Dendritic cell treated with granulocyte-macrophage colony-stimulating factor and Interleukin-4, amounts not matched to agents 40 ng/mL and 50 ng/mL, for 4 days (primary cell): ENCODE measurements around the gene EPHB2.

Source experiments
- H3K27ac Mint-ChIP-seq: one replicate; pipeline ENCODE4 v1.8.0; 2022; ENCODE audit warnings: mild to moderate bottlenecking, mixed read lengths
- H3K27me3 Mint-ChIP-seq: one replicate; pipeline ENCODE4 v1.8.0; 2022; ENCODE audit warnings: mild to moderate bottlenecking, mixed read lengths
- H3K36me3 Mint-ChIP-seq: one replicate; pipeline ENCODE4 v1.8.0; 2022; ENCODE audit warnings: low read depth, mixed read lengths
- H3K4me1 Mint-ChIP-seq: one replicate; pipeline ENCODE4 v1.8.0; 2022; ENCODE audit warnings: low read depth, mixed read lengths
- H3K4me3 Mint-ChIP-seq: one replicate; pipeline ENCODE4 v1.8.0; 2022; ENCODE audit warnings: mild to moderate bottlenecking, moderate library complexity, mixed read lengths
- H3K9me3 Mint-ChIP-seq: one replicate; pipeline ENCODE4 v1.8.0; 2022; ENCODE audit warnings: mixed read lengths
- intact Hi-C: fragments of 100-400 bp; cut with micrococcal nuclease; formaldehyde crosslinking; loops from one replicate; pipeline ENCODE4 v1.15.0; 2022

The EPHB2 gene

DNA sequence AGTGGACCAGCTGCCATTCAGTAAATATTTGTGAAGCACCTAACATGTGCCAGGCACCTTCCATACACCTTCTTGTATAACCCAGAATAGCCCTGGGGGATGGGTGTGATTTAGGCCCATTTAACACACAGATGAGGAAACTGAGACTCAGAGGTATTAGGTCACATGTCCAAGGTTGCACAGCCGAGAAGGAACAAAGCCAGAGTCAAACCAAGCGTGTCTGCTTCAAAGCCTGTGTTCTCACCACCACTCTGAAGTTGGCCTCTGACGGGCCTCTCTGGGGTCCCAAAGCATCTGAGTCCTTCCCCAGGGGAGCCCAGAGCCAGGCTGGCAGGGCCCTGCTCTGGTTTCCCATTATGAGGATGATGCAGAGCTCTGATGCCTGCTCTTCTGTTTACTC is 196.9 kb downstream of the EPHB2 start:
- H3K4me3 Mint-ChIP-seq, result no peak overlapping the region
- H3K36me3 Mint-ChIP-seq, result no peaks in the 10 kb centered on the region
- intact Hi-C loops, result no loop called here
- peaks cover 6% of the 10 kb centered on the region for H3K27me3 Mint-ChIP-seq
- H3K9me3 Mint-ChIP-seq, result no peaks in the 10 kb centered on the region
- H3K27ac Mint-ChIP-seq, result no peak overlapping the region
- no peaks in the 10 kb centered on the region for H3K4me1 Mint-ChIP-seq

DNA sequence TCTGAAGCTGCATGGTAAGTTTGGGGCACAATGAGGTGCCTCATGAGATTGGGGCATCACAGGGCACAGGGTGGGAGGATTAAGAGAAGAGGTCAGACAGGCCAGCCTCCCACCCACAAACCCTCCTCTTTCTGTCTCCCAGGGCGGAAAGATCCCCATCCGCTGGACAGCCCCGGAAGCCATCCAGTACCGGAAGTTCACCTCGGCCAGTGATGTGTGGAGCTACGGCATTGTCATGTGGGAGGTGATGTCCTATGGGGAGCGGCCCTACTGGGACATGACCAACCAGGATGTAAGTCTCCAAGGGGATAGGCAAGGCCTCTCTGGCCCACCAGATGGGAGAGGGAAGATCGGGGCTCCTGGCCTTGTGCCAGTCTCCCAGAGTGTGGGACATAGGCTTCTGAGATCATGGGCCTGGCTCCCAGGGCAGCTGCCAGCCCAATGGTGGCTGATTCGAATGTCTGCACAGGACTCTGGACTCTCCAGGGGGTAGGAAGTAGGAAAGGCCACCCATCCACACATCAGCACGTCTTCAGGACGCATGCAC is 198.3 kb downstream of the EPHB2 start:
- Mint-ChIP-seq H3K4me1 (no peaks in the 10 kb centered on the region), H3K4me3 (no peak overlapping the region), H3K27me3 (peaks cover 2% of the 10 kb centered on the region), H3K36me3 (no peaks in the 10 kb centered on the region), H3K9me3 (no peaks in the 10 kb centered on the region), H3K27ac (no peak overlapping the region)
- intact Hi-C loops, result no loop called here

DNA sequence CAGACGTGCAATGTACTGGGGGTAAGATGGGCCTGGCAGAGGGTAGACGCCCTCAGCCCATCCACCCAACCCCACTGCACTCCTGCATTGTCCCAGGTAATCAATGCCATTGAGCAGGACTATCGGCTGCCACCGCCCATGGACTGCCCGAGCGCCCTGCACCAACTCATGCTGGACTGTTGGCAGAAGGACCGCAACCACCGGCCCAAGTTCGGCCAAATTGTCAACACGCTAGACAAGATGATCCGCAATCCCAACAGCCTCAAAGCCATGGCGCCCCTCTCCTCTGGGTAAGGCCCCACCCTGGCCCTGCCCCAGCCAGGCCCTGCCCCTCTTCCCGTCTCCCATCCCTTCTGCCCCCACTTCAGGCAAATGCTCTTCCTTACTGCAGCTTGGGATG is 199.6 kb downstream of the EPHB2 start:
- intact Hi-C loops, result no loop called here
- Mint-ChIP-seq H3K9me3 (no peaks in the 10 kb centered on the region), H3K27ac (no peak overlapping the region), H3K36me3 (no peaks in the 10 kb centered on the region), H3K27me3 (peaks cover 2% of the 10 kb centered on the region), H3K4me1 (no peaks in the 10 kb centered on the region), H3K4me3 (no peak overlapping the region)

DNA sequence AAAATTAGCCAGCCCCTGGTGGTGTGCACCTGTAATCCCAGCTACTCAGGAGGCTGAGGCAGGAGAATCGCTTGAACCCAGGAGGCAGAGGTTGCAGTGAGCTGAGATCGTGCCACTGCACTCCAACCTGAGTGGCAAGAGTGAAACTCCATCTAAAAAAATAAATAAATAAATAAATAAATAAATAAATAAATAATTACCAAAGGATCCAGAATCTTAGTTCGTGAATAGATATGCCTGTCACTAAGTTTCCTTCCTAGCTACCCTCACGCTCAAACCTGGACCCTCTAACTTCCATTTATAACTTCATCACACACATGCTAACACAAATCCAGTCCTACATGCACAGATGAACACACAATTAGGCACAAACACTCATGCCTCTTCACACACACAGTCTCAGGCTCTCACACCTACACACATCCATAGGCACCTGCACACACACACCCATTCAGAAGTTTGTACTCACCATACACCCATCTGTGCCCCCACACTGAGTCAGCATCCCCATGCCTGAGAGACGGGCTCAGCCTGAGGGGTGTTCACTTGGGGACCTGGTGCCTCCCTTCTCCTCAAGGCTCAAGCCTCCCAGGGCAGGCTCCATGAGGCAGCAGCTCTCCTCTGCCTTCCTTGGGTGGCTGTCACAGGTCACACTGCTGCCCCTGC is 200.5 kb downstream of the EPHB2 start:
- Mint-ChIP-seq H3K4me1 (no peaks in the 10 kb centered on the region), H3K4me3 (no peak overlapping the region), H3K27ac (no peak overlapping the region), H3K27me3 (peaks cover 6% of the 10 kb centered on the region), H3K9me3 (no peaks in the 10 kb centered on the region), H3K36me3 (no peaks in the 10 kb centered on the region)
- intact Hi-C loops, result no loop called here

DNA sequence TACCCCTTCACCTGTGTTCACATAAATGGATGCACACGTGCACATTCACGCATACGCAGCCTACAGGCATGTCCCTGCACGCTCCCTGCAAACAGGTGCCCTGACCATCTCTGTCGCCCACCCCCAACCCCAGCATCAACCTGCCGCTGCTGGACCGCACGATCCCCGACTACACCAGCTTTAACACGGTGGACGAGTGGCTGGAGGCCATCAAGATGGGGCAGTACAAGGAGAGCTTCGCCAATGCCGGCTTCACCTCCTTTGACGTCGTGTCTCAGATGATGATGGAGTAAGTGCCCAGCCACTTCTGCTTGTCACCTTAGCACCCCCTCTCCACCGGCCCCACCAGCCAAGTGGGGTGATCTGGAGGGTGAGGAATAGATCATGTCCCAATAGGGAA is 201.7 kb downstream of the EPHB2 start:
- H3K4me3 Mint-ChIP-seq, result no peak overlapping the region
- H3K27ac Mint-ChIP-seq, result no peak overlapping the region
- H3K36me3 Mint-ChIP-seq, result no peaks in the 10 kb centered on the region
- peaks cover 10% of the 10 kb centered on the region for H3K27me3 Mint-ChIP-seq
- intact Hi-C loops, result no loop called here
- no peaks in the 10 kb centered on the region for H3K9me3 Mint-ChIP-seq
- H3K4me1 Mint-ChIP-seq, result no peaks in the 10 kb centered on the region

DNA sequence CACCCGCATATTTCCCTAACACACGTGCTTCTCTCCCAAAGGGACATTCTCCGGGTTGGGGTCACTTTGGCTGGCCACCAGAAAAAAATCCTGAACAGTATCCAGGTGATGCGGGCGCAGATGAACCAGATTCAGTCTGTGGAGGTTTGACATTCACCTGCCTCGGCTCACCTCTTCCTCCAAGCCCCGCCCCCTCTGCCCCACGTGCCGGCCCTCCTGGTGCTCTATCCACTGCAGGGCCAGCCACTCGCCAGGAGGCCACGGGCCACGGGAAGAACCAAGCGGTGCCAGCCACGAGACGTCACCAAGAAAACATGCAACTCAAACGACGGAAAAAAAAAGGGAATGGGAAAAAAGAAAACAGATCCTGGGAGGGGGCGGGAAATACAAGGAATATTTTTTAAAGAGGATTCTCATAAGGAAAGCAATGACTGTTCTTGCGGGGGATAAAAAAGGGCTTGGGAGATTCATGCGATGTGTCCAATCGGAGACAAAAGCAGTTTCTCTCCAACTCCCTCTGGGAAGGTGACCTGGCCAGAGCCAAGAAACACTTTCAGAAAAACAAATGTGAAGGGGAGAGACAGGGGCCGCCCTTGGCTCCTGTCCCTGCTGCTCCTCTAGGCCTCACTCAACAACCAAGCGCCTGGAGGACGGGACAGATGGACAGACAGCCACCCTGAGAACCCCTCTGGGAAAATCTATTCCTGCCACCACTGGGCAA is 202.9 kb downstream of the EPHB2 start:
- intact Hi-C loops, result no loop called here
- Mint-ChIP-seq H3K27me3 (peaks cover 10% of the 10 kb centered on the region), H3K36me3 (no peaks in the 10 kb centered on the region), H3K4me1 (no peaks in the 10 kb centered on the region), H3K9me3 (no peaks in the 10 kb centered on the region), H3K4me3 (no peak overlapping the region), H3K27ac (no peak overlapping the region)

DNA sequence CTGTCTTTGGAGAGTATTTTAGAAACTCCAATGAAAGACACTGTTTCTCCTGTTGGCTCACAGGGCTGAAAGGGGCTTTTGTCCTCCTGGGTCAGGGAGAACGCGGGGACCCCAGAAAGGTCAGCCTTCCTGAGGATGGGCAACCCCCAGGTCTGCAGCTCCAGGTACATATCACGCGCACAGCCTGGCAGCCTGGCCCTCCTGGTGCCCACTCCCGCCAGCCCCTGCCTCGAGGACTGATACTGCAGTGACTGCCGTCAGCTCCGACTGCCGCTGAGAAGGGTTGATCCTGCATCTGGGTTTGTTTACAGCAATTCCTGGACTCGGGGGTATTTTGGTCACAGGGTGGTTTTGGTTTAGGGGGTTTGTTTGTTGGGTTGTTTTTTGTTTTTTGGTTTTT is 203.5 kb downstream of the EPHB2 start:
- Mint-ChIP-seq H3K9me3 (no peaks in the 10 kb centered on the region), H3K4me3 (no peak overlapping the region), H3K36me3 (no peaks in the 10 kb centered on the region), H3K27me3 (peaks cover 13% of the 10 kb centered on the region), H3K27ac (no peak overlapping the region), H3K4me1 (no peaks in the 10 kb centered on the region)
- intact Hi-C loops, result no loop called here

DNA sequence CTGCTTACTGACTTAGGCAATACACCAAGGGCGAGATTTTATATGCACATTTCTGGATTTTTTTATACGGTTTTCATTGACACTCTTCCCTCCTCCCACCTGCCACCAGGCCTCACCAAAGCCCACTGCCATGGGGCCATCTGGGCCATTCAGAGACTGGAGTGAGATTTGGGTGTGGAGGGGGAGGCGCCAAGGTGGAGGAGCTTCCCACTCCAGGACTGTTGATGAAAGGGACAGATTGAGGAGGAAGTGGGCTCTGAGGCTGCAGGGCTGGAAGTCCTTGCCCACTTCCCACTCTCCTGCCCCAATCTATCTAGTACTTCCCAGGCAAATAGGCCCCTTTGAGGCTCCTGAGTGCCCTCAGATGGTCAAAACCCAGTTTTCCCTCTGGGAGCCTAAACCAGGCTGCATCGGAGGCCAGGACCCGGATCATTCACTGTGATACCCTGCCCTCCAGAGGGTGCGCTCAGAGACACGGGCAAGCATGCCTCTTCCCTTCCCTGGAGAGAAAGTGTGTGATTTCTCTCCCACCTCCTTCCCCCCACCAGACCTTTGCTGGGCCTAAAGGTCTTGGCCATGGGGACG is 204.1 kb downstream of the EPHB2 start:
- no peaks in the 10 kb centered on the region for H3K36me3 Mint-ChIP-seq
- H3K27me3 Mint-ChIP-seq, result peaks cover 13% of the 10 kb centered on the region
- intact Hi-C loops, result no loop called here
- H3K27ac Mint-ChIP-seq, result no peak overlapping the region
- no peak overlapping the region for H3K4me3 Mint-ChIP-seq
- no peaks in the 10 kb centered on the region for H3K9me3 Mint-ChIP-seq
- no peaks in the 10 kb centered on the region for H3K4me1 Mint-ChIP-seq

DNA sequence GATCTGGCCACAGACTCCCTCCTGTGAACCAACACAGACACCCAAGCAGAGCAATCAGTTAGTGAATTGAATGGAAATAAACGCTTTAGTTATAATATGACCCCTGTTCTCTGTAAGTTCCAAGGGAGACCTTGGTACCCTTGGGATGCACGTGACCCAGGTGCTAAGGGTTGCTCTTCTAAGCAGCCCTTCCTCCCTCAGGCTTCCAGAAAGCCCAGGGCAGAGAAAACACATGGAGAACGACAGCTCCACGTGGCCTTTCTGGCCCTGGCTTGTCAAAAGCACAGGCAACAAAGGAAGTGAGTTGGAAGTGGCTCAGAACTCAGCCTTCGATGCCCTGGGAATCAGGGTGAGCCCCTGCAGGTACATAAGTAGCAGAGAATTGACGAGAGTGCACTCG is 204.6 kb downstream of the EPHB2 start:
- Mint-ChIP-seq H3K9me3 (no peaks in the 10 kb centered on the region), H3K27ac (no peak overlapping the region), H3K4me3 (no peak overlapping the region), H3K27me3 (peaks cover 13% of the 10 kb centered on the region), H3K36me3 (no peaks in the 10 kb centered on the region), H3K4me1 (no peaks in the 10 kb centered on the region)
- intact Hi-C loops, result no loop called here

DNA sequence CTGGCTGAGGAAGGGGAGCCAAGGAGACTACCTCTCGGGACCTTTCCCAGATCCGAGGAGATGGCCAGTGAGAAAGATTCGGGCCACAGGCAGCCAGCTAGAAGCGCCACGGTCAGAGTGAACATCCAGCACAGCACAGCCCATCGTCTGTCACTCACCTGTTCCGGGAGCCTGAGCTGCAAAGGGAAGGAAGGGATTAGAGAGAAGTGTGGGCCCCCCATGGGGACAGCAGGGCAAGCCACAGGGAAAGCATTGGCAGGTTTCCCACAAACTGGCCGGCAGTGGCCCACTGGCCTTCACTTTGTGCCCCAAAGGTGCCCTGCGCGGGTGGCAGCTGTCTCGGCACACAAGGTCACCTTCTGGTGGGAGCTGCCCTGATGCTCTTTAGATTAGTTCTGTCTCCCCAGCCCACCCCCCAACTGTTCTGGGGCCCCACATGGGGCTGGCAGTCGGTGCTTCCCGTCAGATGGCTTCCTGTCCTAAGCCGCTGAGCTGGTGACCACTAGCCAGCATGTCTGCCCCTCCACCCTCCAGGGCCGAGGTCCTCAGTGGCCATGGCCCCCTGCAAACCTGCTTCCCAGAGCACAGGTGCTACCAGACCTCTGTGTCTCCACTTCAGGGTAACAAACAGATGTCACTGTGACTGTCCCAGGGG is 205.3 kb downstream of the EPHB2 start:
- H3K36me3 Mint-ChIP-seq, result no peaks in the 10 kb centered on the region
- H3K4me1 Mint-ChIP-seq, result no peaks in the 10 kb centered on the region
- H3K27me3 Mint-ChIP-seq, result peaks cover 13% of the 10 kb centered on the region
- no peak overlapping the region for H3K27ac Mint-ChIP-seq
- no peaks in the 10 kb centered on the region for H3K9me3 Mint-ChIP-seq
- intact Hi-C loops, result no loop called here
- no peak overlapping the region for H3K4me3 Mint-ChIP-seq

DNA sequence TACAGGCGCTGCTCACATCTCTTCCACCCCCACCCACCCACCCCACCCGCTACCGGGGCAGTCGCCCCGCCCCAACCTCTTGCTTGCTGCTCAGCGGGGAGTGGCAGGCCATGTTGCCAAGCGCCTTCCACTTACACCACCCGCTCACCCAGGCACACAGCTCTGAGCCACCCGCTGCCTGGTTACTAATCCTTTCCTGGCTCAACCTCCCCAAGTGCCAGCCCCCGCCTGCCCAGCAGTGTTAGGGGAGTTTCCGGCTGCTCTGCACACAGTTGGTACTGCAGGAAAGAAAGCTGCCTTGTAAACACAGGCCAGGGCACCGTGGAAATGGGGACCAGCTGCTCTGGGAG is 205.8 kb downstream of the EPHB2 start:
- H3K4me3 Mint-ChIP-seq, result no peak overlapping the region
- intact Hi-C loops, result no loop called here
- H3K4me1 Mint-ChIP-seq, result no peaks in the 10 kb centered on the region
- no peaks in the 10 kb centered on the region for H3K36me3 Mint-ChIP-seq
- H3K27me3 Mint-ChIP-seq, result peaks cover 13% of the 10 kb centered on the region
- H3K9me3 Mint-ChIP-seq, result no peaks in the 10 kb centered on the region
- H3K27ac Mint-ChIP-seq, result no peak overlapping the region

DNA sequence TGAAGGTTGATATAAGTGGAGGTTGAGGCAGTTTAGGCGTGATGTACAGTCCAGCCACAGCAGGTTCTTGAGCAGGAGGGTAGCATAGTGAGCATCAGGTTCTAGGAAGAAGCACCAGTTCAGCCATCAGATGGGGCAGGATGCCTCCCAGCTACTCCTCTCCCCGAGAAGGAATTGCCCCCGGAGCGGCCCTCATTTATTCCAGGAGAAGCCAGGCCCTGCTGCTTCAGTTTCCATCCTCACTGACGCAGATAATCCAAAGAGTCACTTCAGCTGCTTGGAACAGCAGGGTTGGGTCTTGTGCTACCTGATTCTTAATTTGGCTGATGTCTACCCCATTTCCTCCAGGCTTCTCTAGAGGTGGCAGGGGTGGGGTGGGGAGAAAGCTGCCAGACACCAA is 207.3 kb downstream of the EPHB2 start:
- Mint-ChIP-seq H3K4me1 (no peaks in the 10 kb centered on the region), H3K9me3 (no peaks in the 10 kb centered on the region), H3K36me3 (no peaks in the 10 kb centered on the region), H3K4me3 (no peak overlapping the region), H3K27ac (no peak overlapping the region), H3K27me3 (peaks cover 13% of the 10 kb centered on the region)
- intact Hi-C loops, result no loop called here

DNA sequence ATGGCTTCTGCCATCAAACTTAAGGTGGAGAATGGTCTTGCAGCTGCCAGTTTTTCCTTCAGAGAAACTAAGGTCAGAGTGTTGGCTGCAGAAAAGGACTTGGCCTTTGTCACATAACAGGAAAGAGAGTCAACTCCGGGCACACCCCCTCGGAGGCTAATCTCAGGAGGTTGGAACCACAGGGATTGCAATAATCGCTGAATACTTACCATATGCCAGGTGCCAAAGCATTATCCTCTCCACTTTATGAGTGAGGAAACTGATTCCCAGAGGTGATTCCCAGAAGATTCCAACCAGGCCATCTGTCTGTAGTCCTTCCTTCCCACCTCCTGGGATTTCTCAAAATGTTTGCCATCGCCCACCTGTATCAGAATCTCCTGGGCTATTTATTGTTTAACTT is 208.0 kb downstream of the EPHB2 start:
- peaks cover 13% of the 10 kb centered on the region for H3K27me3 Mint-ChIP-seq
- intact Hi-C loops, result no loop called here
- H3K4me3 Mint-ChIP-seq, result no peak overlapping the region
- no peaks in the 10 kb centered on the region for H3K4me1 Mint-ChIP-seq
- no peak overlapping the region for H3K27ac Mint-ChIP-seq
- H3K9me3 Mint-ChIP-seq, result no peaks in the 10 kb centered on the region
- H3K36me3 Mint-ChIP-seq, result no peaks in the 10 kb centered on the region

DNA sequence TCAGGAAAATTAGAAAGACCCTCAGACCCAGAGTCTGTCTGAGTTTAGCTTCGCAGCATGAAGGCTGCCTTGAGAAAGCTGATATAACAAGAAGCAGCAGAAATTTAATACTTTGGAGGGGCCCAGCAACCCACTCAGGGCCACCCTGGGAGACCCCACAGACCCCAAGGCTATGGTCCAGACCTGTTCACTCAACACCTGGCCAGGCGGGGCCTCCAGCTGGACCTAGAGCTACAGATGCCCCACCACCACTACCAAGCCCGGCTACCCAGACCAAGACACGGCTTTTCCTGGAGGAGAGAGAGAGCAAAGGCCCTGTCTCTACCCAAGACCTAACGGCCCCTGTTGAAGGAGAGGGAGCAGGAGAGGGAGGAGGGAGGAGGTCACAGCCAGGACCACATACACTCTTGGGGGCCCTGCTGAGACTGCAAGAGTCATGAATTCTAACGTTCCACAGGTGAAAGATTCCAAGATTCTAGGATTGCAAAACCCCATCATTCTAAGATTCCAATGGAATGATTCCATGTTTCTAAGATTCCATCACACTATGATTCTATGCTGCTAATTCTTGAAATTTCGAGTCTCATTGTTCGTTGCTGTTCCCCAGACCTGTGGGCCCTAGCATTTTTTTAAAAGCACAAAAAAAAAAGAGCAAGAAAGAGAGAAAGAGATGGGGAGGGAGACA is 208.8 kb downstream of the EPHB2 start:
- Mint-ChIP-seq H3K4me3 (no peak overlapping the region), H3K36me3 (no peaks in the 10 kb centered on the region), H3K27me3 (peaks cover 15% of the 10 kb centered on the region), H3K27ac (no peak overlapping the region), H3K4me1 (no peaks in the 10 kb centered on the region), H3K9me3 (no peaks in the 10 kb centered on the region)
- intact Hi-C loops, result no loop called here
